Cardiac fibroblast (primary cell): ENCODE data around the gene B4GALNT2.

Source experiments
- DNase-seq, 2 donors: peaks; one replicate each; pipeline versions ENCODE4 v3.0.0 to v3.0.0-alpha.2; 2010; ENCODE audit warnings: low read depth in 2 of 2
- H3K4me3 ChIP-seq, 2 donors: replicated peaks in 1 of 2; 1 replicate in 1 of 2; 2 replicates in 1 of 2; pipeline ENCODE4 v1.5.1; 2011; ENCODE audit warnings: low read depth in 2 of 2, low read length in 2 of 2, mild to moderate bottlenecking in 2 of 2, moderate library complexity in 1 of 2
- TF ChIP-seq, protein P1 (sequence below): IDR thresholded peaks from one replicate; pipeline ENCODE4 v1.5.1; 2011; ENCODE audit warnings: low read depth, mild to moderate bottlenecking, low read length, inconsistent platforms

The B4GALNT2 gene

DNA sequence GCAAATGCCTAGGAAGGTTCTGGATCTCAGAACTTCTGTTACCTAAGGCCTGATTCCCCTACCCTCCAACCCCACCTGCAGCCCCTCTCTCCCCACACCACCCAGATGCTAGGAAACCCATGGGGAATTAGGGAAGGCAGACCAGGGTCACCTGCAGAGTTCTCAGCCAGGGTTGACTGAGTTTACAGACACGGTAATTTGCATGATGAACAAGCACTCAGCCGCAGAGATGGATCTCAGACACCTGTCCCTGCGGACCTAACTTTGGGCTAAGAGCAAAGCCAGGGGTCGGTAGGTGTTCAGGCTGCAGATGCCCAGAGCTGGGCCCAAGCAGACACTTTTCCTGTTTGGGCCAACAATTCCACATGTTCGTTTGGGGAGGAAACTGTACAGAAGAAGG is 80.8 kb downstream of the B4GALNT2 start:
- TF ChIP-seq, protein P1, sequence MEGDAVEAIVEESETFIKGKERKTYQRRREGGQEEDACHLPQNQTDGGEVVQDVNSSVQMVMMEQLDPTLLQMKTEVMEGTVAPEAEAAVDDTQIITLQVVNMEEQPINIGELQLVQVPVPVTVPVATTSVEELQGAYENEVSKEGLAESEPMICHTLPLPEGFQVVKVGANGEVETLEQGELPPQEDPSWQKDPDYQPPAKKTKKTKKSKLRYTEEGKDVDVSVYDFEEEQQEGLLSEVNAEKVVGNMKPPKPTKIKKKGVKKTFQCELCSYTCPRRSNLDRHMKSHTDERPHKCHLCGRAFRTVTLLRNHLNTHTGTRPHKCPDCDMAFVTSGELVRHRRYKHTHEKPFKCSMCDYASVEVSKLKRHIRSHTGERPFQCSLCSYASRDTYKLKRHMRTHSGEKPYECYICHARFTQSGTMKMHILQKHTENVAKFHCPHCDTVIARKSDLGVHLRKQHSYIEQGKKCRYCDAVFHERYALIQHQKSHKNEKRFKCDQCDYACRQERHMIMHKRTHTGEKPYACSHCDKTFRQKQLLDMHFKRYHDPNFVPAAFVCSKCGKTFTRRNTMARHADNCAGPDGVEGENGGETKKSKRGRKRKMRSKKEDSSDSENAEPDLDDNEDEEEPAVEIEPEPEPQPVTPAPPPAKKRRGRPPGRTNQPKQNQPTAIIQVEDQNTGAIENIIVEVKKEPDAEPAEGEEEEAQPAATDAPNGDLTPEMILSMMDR: no peak
- no peak for DNase-seq
- H3K4me3 ChIP-seq: no peak overlapping the region

DNA sequence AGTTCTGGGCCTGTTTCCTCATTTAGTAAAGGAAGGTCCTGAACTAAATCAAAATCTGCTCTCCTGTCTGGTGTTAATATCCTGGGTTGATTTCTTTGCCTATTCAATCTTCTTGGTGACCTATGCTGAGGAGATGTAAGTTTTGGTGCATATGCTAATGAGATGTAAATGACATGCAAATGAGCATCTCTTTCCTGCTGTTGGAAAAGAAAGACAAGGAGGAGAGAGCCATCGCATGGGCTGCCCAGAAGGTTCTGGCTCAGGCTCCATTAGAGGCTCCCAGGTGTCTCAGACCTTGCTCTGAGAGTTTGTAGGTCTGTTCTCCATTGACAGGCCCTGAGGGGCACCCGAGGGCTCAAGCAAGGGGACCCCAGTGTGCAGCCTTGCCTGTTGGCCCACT is 81.3 kb downstream of the B4GALNT2 start:
- H3K4me3 ChIP-seq: no peak overlapping the region
- no peak for DNase-seq
- TF ChIP-seq, protein P1: no peak

- no peak overlapping the region for H3K4me3 ChIP-seq
- no peak for DNase-seq
- TF ChIP-seq, protein P1: no peak
These were observed 82.2 kb downstream of the B4GALNT2 start for GRCh38 chr17:49214676-49215360.

- H3K4me3 ChIP-seq: no peak overlapping the region
- TF ChIP-seq, protein P1: no peak
- no peak for DNase-seq
These were observed 83.9 kb downstream of the B4GALNT2 start for GRCh38 chr17:49216482-49216881.

GRCh38 chr17:49216953-49217650 is 84.5 kb downstream of the B4GALNT2 start:
- TF ChIP-seq, protein P1: no peak
- no peak for DNase-seq
- no peak overlapping the region for H3K4me3 ChIP-seq

- no peak overlapping the region for H3K4me3 ChIP-seq
- TF ChIP-seq, protein P1: no peak
- no peak for DNase-seq
These were observed 85.3 kb downstream of the B4GALNT2 start for GRCh38 chr17:49217651-49218413.
